ENCODE measurements around the gene CLASP1. TPM values are rescaled to one million over a fixed set of nuclear protein-coding genes. Genes with fewer than 3 reads are reported as not detected.

The CLASP1 gene
- total and polyA plus RNA-seq, 2 donors: 11.6 to 18.4 TPM

DNA sequence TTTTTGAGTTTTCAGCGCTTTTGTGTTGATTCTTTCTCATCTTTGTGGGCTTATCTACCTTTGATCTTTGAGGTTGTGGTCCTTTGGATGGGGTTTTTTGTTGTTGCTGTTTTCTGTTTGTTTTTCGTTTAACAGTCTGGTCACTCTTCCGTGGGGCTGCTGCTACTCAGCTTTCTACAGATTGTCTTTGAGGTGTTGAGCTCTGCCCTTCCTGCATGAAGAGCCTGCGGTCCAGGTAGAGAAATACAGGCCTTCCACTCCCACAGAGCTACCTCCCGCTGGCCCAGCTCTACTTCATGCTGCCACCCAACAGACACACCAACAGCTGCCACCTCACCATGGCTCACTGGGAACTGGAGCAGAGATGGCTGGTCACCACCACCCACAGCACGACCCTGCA, 180.3 kb downstream of the CLASP1 start:
- Histone ChIP-seq H3K9me3 (ENCODE audit: control insufficient read depth in 2 of 2, insufficient read depth in 1 of 2, low read length in 1 of 2) (no peaks in the 10 kb centered on the region), H3K4me3 (ENCODE audit: low read length in 2 of 2) (no peak overlapping the region), H3K27ac (ENCODE audit: low read depth in 1 of 2, low read length in 1 of 2) (no peak overlapping the region), H3K27me3 (ENCODE audit: control insufficient read depth in 2 of 2, insufficient read depth in 1 of 2, low read length in 1 of 2) (no peaks in the 10 kb centered on the region), H3K36me3 (ENCODE audit: control insufficient read depth in 2 of 2, insufficient read depth in 2 of 2, low read length in 1 of 2) (peaks cover 17 to 39% of the 10 kb centered on the region in 2 donors), H3K4me1 (ENCODE audit: control insufficient read depth in 2 of 2, insufficient read depth in 2 of 2, low read length in 2 of 2) (no peaks in the 10 kb centered on the region)
- WGBS: 98% methylated on average over 6 of the region's 6 CpGs
- DNase-seq (ENCODE audit: low read depth in 6 of 9, low spot score in 9 of 9): no peak

DNA sequence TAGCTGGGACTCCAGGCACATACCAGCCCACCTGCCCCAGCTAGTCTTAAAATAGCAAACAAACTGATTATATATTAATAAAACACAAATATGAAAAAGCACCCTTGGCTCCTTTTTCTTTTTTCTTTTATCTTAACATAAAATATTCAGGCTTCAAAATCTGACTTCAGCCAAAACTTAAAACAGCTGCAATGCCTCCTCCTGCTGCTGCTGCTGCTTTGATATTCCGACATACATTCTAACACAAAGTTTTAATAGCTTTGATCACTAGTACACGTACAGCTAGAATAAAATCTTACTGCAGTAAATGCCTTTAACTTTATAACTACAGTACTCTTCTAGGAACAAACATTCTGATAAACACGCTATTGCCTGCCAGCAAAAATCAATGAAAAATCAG, 190.0 kb downstream of the CLASP1 start:
- Histone ChIP-seq H3K27me3 (ENCODE audit: control insufficient read depth in 2 of 2, insufficient read depth in 1 of 2, low read length in 1 of 2) (no peaks in the 10 kb centered on the region), H3K36me3 (ENCODE audit: control insufficient read depth in 2 of 2, insufficient read depth in 2 of 2, low read length in 1 of 2) (peaks cover 16 to 36% of the 10 kb centered on the region in 2 donors), H3K9me3 (ENCODE audit: control insufficient read depth in 2 of 2, insufficient read depth in 1 of 2, low read length in 1 of 2) (no peaks in the 10 kb centered on the region), H3K4me1 (ENCODE audit: control insufficient read depth in 2 of 2, insufficient read depth in 2 of 2, low read length in 2 of 2) (no peaks in the 10 kb centered on the region), H3K4me3 (ENCODE audit: low read length in 2 of 2) (no peak overlapping the region), H3K27ac (ENCODE audit: low read depth in 1 of 2, low read length in 1 of 2) (no peak overlapping the region)
- 95% methylated on average over 3 of the region's 3 CpGs for WGBS
- DNase-seq (ENCODE audit: low read depth in 6 of 9, low spot score in 9 of 9): no peak

DNA sequence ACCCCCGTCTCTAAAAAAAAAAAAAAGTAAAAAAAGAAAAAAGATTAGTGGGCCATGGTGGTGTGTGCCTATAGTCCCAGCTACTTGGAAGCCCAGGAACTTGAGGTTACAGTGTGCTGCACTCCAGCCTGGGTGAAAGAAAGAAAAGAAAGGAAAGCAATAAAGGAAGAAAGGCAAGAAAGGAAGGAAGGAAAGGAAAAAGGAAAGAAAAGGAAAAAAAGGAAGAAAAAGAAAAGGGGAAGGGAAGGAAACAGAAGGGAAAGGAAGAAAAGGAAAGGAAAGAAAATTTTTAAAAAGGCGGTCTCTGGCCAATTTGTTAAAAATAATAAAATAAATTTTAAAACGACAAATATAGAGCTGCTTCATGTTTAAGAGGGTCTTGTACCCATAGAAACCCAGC, 192.9 kb downstream of the CLASP1 start:
- H3K4me3 ChIP-seq (ENCODE audit: low read length in 2 of 2): no peak overlapping the region
- peaks cover 27 to 32% of the 10 kb centered on the region in 2 donors for H3K36me3 ChIP-seq (ENCODE audit: control insufficient read depth in 2 of 2, insufficient read depth in 2 of 2, low read length in 1 of 2)
- over 99% methylated on average over 3 of the region's 3 CpGs for WGBS
- H3K27ac ChIP-seq (ENCODE audit: low read depth in 1 of 2, low read length in 1 of 2): no peak overlapping the region
- no peaks in the 10 kb centered on the region for H3K4me1 ChIP-seq (ENCODE audit: control insufficient read depth in 2 of 2, insufficient read depth in 2 of 2, low read length in 2 of 2)
- H3K9me3 ChIP-seq (ENCODE audit: control insufficient read depth in 2 of 2, insufficient read depth in 1 of 2, low read length in 1 of 2): no peaks in the 10 kb centered on the region
- DNase-seq (ENCODE audit: low read depth in 6 of 9, low spot score in 9 of 9): no peak
- H3K27me3 ChIP-seq (ENCODE audit: control insufficient read depth in 2 of 2, insufficient read depth in 1 of 2, low read length in 1 of 2): no peaks in the 10 kb centered on the region

DNA sequence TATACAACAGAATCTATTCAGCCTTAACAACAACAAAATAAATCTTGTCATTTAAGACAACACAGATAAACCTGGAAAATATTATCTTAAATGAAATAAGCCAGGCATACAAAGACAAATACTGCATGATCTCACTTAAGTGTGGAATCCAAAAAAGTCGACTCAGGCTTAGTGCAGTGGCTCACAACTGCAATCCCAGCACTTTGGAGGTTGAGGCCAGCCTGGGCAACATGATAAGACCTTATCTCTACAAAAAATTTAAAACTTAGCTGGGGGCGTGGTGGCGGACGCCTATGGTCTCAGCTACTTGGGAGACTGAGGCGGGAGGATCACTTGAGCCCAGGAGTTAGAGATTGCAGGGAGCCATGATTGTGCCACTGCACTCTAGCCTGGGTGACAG, 193.8 kb downstream of the CLASP1 start:
- H3K4me3 ChIP-seq (ENCODE audit: low read length in 2 of 2): no peak overlapping the region
- H3K4me1 ChIP-seq (ENCODE audit: control insufficient read depth in 2 of 2, insufficient read depth in 2 of 2, low read length in 2 of 2): no peaks in the 10 kb centered on the region
- no peaks in the 10 kb centered on the region for H3K27me3 ChIP-seq (ENCODE audit: control insufficient read depth in 2 of 2, insufficient read depth in 1 of 2, low read length in 1 of 2)
- no peaks in the 10 kb centered on the region for H3K9me3 ChIP-seq (ENCODE audit: control insufficient read depth in 2 of 2, insufficient read depth in 1 of 2, low read length in 1 of 2)
- WGBS: 99% methylated on average over 5 of the region's 5 CpGs
- peaks cover 31 to 37% of the 10 kb centered on the region in 2 donors for H3K36me3 ChIP-seq (ENCODE audit: control insufficient read depth in 2 of 2, insufficient read depth in 2 of 2, low read length in 1 of 2)
- no peak for DNase-seq (ENCODE audit: low read depth in 6 of 9, low spot score in 9 of 9)
- no peak overlapping the region for H3K27ac ChIP-seq (ENCODE audit: low read depth in 1 of 2, low read length in 1 of 2)

- no peaks in the 10 kb centered on the region for H3K27me3 ChIP-seq (ENCODE audit: control insufficient read depth in 2 of 2, insufficient read depth in 1 of 2, low read length in 1 of 2)
- 98% methylated on average over 7 of the region's 7 CpGs for WGBS
- H3K27ac ChIP-seq (ENCODE audit: low read depth in 1 of 2, low read length in 1 of 2): no peak overlapping the region
- DNase-seq (ENCODE audit: low read depth in 6 of 9, low spot score in 9 of 9): no peak
- H3K9me3 ChIP-seq (ENCODE audit: control insufficient read depth in 2 of 2, insufficient read depth in 1 of 2, low read length in 1 of 2): no peaks in the 10 kb centered on the region
- H3K4me1 ChIP-seq (ENCODE audit: control insufficient read depth in 2 of 2, insufficient read depth in 2 of 2, low read length in 2 of 2): no peaks in the 10 kb centered on the region
- H3K36me3 ChIP-seq (ENCODE audit: control insufficient read depth in 2 of 2, insufficient read depth in 2 of 2, low read length in 1 of 2): peaks cover 31 to 36% of the 10 kb centered on the region in 2 donors
- H3K4me3 ChIP-seq (ENCODE audit: low read length in 2 of 2): no peak overlapping the region
Measured at GRCh38 chr2:121454549-121455090, 194.6 kb downstream of the CLASP1 start.

- Histone ChIP-seq H3K4me3 (ENCODE audit: low read length in 2 of 2) (no peak overlapping the region), H3K9me3 (ENCODE audit: control insufficient read depth in 2 of 2, insufficient read depth in 1 of 2, low read length in 1 of 2) (no peaks in the 10 kb centered on the region), H3K36me3 (ENCODE audit: control insufficient read depth in 2 of 2, insufficient read depth in 2 of 2, low read length in 1 of 2) (peaks cover 40 to 57% of the 10 kb centered on the region in 2 donors), H3K4me1 (ENCODE audit: control insufficient read depth in 2 of 2, insufficient read depth in 2 of 2, low read length in 2 of 2) (no peaks in the 10 kb centered on the region), H3K27me3 (ENCODE audit: control insufficient read depth in 2 of 2, insufficient read depth in 1 of 2, low read length in 1 of 2) (no peaks in the 10 kb centered on the region), H3K27ac (ENCODE audit: low read depth in 1 of 2, low read length in 1 of 2) (no peak overlapping the region)
- WGBS: 99% methylated on average over 4 of the region's 4 CpGs
- no peak for DNase-seq (ENCODE audit: low read depth in 6 of 9, low spot score in 9 of 9)
Measured at GRCh38 chr2:121451398-121451797, 197.9 kb downstream of the CLASP1 start.

DNA sequence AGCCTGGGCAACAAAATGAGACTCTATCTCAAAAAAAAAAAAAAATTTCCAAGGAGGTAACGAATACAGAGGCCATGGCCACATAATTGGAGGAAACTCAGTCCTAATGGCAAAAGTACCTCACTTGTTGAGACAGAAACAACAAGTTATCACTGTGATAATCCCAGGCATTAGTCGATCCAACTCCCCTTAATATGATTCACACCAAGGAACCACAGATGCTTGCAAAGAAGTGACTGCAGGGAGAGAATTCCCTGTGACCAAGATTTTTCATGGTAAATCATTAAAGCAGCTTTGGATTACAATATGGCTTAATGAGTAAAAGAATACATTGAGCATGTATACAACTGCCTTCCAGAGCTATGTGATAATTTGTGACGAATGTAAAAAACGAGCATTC, 199.0 kb downstream of the CLASP1 start:
- no peaks in the 10 kb centered on the region for H3K27me3 ChIP-seq (ENCODE audit: control insufficient read depth in 2 of 2, insufficient read depth in 1 of 2, low read length in 1 of 2)
- over 99% methylated on average over 4 of the region's 4 CpGs for WGBS
- H3K36me3 ChIP-seq (ENCODE audit: control insufficient read depth in 2 of 2, insufficient read depth in 2 of 2, low read length in 1 of 2): peaks cover 38 to 63% of the 10 kb centered on the region in 2 donors
- H3K27ac ChIP-seq (ENCODE audit: low read depth in 1 of 2, low read length in 1 of 2): no peak overlapping the region
- H3K4me1 ChIP-seq (ENCODE audit: control insufficient read depth in 2 of 2, insufficient read depth in 2 of 2, low read length in 2 of 2): no peaks in the 10 kb centered on the region
- no peak overlapping the region for H3K4me3 ChIP-seq (ENCODE audit: low read length in 2 of 2)
- H3K9me3 ChIP-seq (ENCODE audit: control insufficient read depth in 2 of 2, insufficient read depth in 1 of 2, low read length in 1 of 2): no peaks in the 10 kb centered on the region
- no peak for DNase-seq (ENCODE audit: low read depth in 6 of 9, low spot score in 9 of 9)

GRCh38 chr2:121446647-121447241, 202.5 kb downstream of the CLASP1 start:
- Histone ChIP-seq H3K36me3 (ENCODE audit: control insufficient read depth in 2 of 2, insufficient read depth in 2 of 2, low read length in 1 of 2) (peaks cover 37 to 66% of the 10 kb centered on the region in 2 donors), H3K4me3 (ENCODE audit: low read length in 2 of 2) (no peak overlapping the region), H3K4me1 (ENCODE audit: control insufficient read depth in 2 of 2, insufficient read depth in 2 of 2, low read length in 2 of 2) (no peaks in the 10 kb centered on the region), H3K9me3 (ENCODE audit: control insufficient read depth in 2 of 2, insufficient read depth in 1 of 2, low read length in 1 of 2) (no peaks in the 10 kb centered on the region), H3K27ac (ENCODE audit: low read depth in 1 of 2, low read length in 1 of 2) (no peak overlapping the region), H3K27me3 (ENCODE audit: control insufficient read depth in 2 of 2, insufficient read depth in 1 of 2, low read length in 1 of 2) (no peaks in the 10 kb centered on the region)
- DNase-seq (ENCODE audit: low read depth in 6 of 9, low spot score in 9 of 9): no peak
- over 99% methylated on average over 8 of the region's 8 CpGs for WGBS

DNA sequence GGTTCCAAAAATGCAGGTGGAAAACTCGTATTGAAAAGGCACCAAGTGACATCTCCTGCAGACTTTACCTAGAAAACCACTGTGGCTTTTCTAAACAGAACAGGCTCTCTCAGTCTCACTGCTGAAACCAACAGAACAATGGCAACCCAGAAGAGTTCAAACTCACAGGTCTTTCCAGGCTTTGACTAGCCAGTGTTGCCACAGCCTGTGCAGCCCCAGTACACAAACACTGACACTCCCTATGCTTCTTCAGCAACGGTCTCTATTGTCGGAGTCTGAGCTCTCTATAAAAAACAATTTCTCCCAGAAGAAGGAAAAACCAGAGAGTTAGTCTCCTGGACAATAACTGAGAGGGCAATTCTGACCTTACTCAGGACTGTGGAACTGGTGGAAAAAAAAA, 206.4 kb downstream of the CLASP1 start:
- H3K4me1 ChIP-seq (ENCODE audit: control insufficient read depth in 2 of 2, insufficient read depth in 2 of 2, low read length in 2 of 2): no peaks in the 10 kb centered on the region
- H3K36me3 ChIP-seq (ENCODE audit: control insufficient read depth in 2 of 2, insufficient read depth in 2 of 2, low read length in 1 of 2): peaks cover 30 to 43% of the 10 kb centered on the region in 2 donors
- H3K4me3 ChIP-seq (ENCODE audit: low read length in 2 of 2): no peak overlapping the region
- no peaks in the 10 kb centered on the region for H3K27me3 ChIP-seq (ENCODE audit: control insufficient read depth in 2 of 2, insufficient read depth in 1 of 2, low read length in 1 of 2)
- H3K27ac ChIP-seq (ENCODE audit: low read depth in 1 of 2, low read length in 1 of 2): no peak overlapping the region
- no peaks in the 10 kb centered on the region for H3K9me3 ChIP-seq (ENCODE audit: control insufficient read depth in 2 of 2, insufficient read depth in 1 of 2, low read length in 1 of 2)
- no peak for DNase-seq (ENCODE audit: low read depth in 6 of 9, low spot score in 9 of 9)
- 99% methylated on average over 3 of the region's 3 CpGs for WGBS

Measured in thymus (tissue), 11 donors.